IPS-18c (cell line): Measurements from ENCODE around the gene LIN9.

Source experiments
- H3K4me3 ChIP-seq: 2 replicates; pipeline ENCODE4 v1.7.0; 2013; ENCODE audit warnings: low read depth, mild to moderate bottlenecking, low read length, moderate library complexity; ENCODE audit not compliant: insufficient read depth
- H3K9me3 ChIP-seq: one replicate; pipeline ENCODE4 v1.6.1; 2013; ENCODE audit warnings: mild to moderate bottlenecking, low read length, moderate library complexity; ENCODE audit not compliant: control insufficient read depth, insufficient read depth

Gene LIN9

GRCh38 chr1:226239421-226239820 is 69.5 kb downstream of the LIN9 start:
- Histone ChIP-seq H3K9me3 (no peaks in the 10 kb centered on the region), H3K4me3 (no peak overlapping the region)

GRCh38 chr1:226236826-226237225 is 72.1 kb downstream of the LIN9 start:
- no peaks in the 10 kb centered on the region for H3K9me3 ChIP-seq
- no peak overlapping the region for H3K4me3 ChIP-seq

GRCh38 chr1:226233806-226234205 is 75.2 kb downstream of the LIN9 start:
- Histone ChIP-seq H3K4me3 (no peak overlapping the region), H3K9me3 (no peaks in the 10 kb centered on the region)

GRCh38 chr1:226233293-226233692 is 75.7 kb downstream of the LIN9 start:
- Histone ChIP-seq H3K9me3 (no peaks in the 10 kb centered on the region), H3K4me3 (no peak overlapping the region)

GRCh38 chr1:226226601-226227000 is 82.4 kb downstream of the LIN9 start:
- H3K9me3 ChIP-seq: peaks cover 3% of the 10 kb centered on the region
- no peak overlapping the region for H3K4me3 ChIP-seq

- peaks cover 3% of the 10 kb centered on the region for H3K9me3 ChIP-seq
- H3K4me3 ChIP-seq: peak overlapping the region; percentile 69
Observed at GRCh38 chr1:226223786-226224244, 85.1 kb downstream of the LIN9 start.

- peaks cover 3% of the 10 kb centered on the region for H3K9me3 ChIP-seq
- H3K4me3 ChIP-seq: peak within 1 kb of the TSS; percentile 69
Observed at GRCh38 chr1:226223157-226223785, 85.7 kb downstream of the LIN9 start, which contains the start of gene MIXL1. MIXL1 (plus strand) TSS chr1:226223664; CDS start chr1:226223682, 18 bp downstream.

- peak overlapping the region; percentile 69; the same call in 1 of the 2 replicates for H3K4me3 ChIP-seq
- peaks cover 3% of the 10 kb centered on the region for H3K9me3 ChIP-seq
Observed at GRCh38 chr1:226222686-226223085, 86.3 kb downstream of the LIN9 start.

- H3K9me3 ChIP-seq: peaks cover 3% of the 10 kb centered on the region
- H3K4me3 ChIP-seq: no peak overlapping the region
Observed at GRCh38 chr1:226220473-226221189, 88.3 kb downstream of the LIN9 start.

- no peak overlapping the region for H3K4me3 ChIP-seq
Observed at GRCh38 chr1:226217273-226217672, 91.7 kb downstream of the LIN9 start.

GRCh38 chr1:226216056-226216455 is 92.9 kb downstream of the LIN9 start:
- H3K4me3 ChIP-seq: no peak overlapping the region
- H3K9me3 ChIP-seq: peaks cover 3% of the 10 kb centered on the region

More at GRCh38 chr1:226217273-226217672, 91.7 kb downstream of the LIN9 start:
- peaks cover 3% of the 10 kb centered on the region for H3K9me3 ChIP-seq

GRCh38 chr1:226215239-226215638 is 93.7 kb downstream of the LIN9 start:
- H3K9me3 ChIP-seq: peaks cover 3% of the 10 kb centered on the region
- H3K4me3 ChIP-seq: no peak overlapping the region

GRCh38 chr1:226212545-226212944 is 96.4 kb downstream of the LIN9 start:
- Histone ChIP-seq H3K9me3 (peaks cover 3% of the 10 kb centered on the region), H3K4me3 (no peak overlapping the region)

- H3K4me3 ChIP-seq: no peak overlapping the region
Observed at GRCh38 chr1:226211181-226211821, 97.7 kb downstream of the LIN9 start.

GRCh38 chr1:226210571-226211176 is 98.3 kb downstream of the LIN9 start:
- H3K9me3 ChIP-seq: peaks cover 3% of the 10 kb centered on the region
- no peak overlapping the region for H3K4me3 ChIP-seq

More at GRCh38 chr1:226211181-226211821, 97.7 kb downstream of the LIN9 start:
- H3K9me3 ChIP-seq: peaks cover 3% of the 10 kb centered on the region

- Histone ChIP-seq H3K4me3 (no peak overlapping the region), H3K9me3 (peaks cover 3% of the 10 kb centered on the region)
Observed at GRCh38 chr1:226209307-226210059, 99.5 kb downstream of the LIN9 start.

GRCh38 chr1:226207048-226207447 is 101.9 kb downstream of the LIN9 start:
- no peaks in the 10 kb centered on the region for H3K9me3 ChIP-seq
- H3K4me3 ChIP-seq: no peak overlapping the region
